GM21360 (cell line): ENCODE results near the gene OSTM1.

Source experiments
- ATAC-seq: cut with Tn5 transposase; IDR thresholded peaks from one replicate; pipeline ENCODE4 v1.9.1; 2021; ENCODE audit warnings: mild to moderate bottlenecking, moderate library complexity; ENCODE audit not compliant: unreplicated experiment

Gene OSTM1

GRCh38 chr6:108102965-108103364 is 28.4 kb upstream of the OSTM1 start:
- no peak for ATAC-seq

- no peak for ATAC-seq
Observed at GRCh38 chr6:108100003-108100402, 25.5 kb upstream of the OSTM1 start.

GRCh38 chr6:108097882-108098281 is 23.3 kb upstream of the OSTM1 start:
- ATAC-seq, result no peak

- ATAC-seq, result no peak
Observed at GRCh38 chr6:108093781-108094300, 19.3 kb upstream of the OSTM1 start.

- ATAC-seq, result no peak
Observed at GRCh38 chr6:108091288-108091687, 16.7 kb upstream of the OSTM1 start.

- no peak for ATAC-seq
Observed at GRCh38 chr6:108083349-108083748, 8.8 kb upstream of the OSTM1 start.

- ATAC-seq, result no peak
Observed at GRCh38 chr6:108082539-108082938, 8.0 kb upstream of the OSTM1 start.

GRCh38 chr6:108080010-108080780 is 5.7 kb upstream of the OSTM1 start:
- ATAC-seq, result no peak

- no peak for ATAC-seq
Observed at GRCh38 chr6:108078191-108078590, 3.6 kb upstream of the OSTM1 start.

GRCh38 chr6:108074057-108074358 is 533 bp downstream of the OSTM1 start:
- peak; percentile 36 for ATAC-seq

- ATAC-seq, result no peak
Observed at GRCh38 chr6:108071736-108072276, 2.7 kb downstream of the OSTM1 start.

- no peak for ATAC-seq
Observed at GRCh38 chr6:108068618-108069017, 5.9 kb downstream of the OSTM1 start.

GRCh38 chr6:108068182-108068581 is 6.4 kb downstream of the OSTM1 start:
- ATAC-seq, result no peak

- no peak for ATAC-seq
Observed at GRCh38 chr6:108052706-108053105, 21.8 kb downstream of the OSTM1 start.

GRCh38 chr6:108051481-108051880 is 23.1 kb downstream of the OSTM1 start:
- ATAC-seq, result no peak

GRCh38 chr6:108039681-108040080 is 34.9 kb downstream of the OSTM1 start:
- no peak for ATAC-seq

- ATAC-seq, result no peak
Observed at GRCh38 chr6:108036884-108037283, 37.7 kb downstream of the OSTM1 start.

GRCh38 chr6:108031968-108032367 is 42.6 kb downstream of the OSTM1 start:
- no peak for ATAC-seq

- ATAC-seq, result no peak
Observed at GRCh38 chr6:108030211-108030610, 44.3 kb downstream of the OSTM1 start.

- no peak for ATAC-seq
Observed at GRCh38 chr6:108029226-108029921, 45.2 kb downstream of the OSTM1 start.

GRCh38 chr6:108027594-108027993 is 46.9 kb downstream of the OSTM1 start:
- ATAC-seq, result no peak

GRCh38 chr6:108027056-108027455 is 47.5 kb downstream of the OSTM1 start:
- no peak for ATAC-seq
